K562 (cell line): ENCODE measurements around the gene GRHPR. TPM values are rescaled to one million over a fixed set of nuclear protein-coding genes. Genes with fewer than 3 reads are reported as not detected.

Experiments used
- CBX2 ChIP-seq: fragments of 200-600 bp; sonication (generic); IDR thresholded peaks from one replicate; pipeline ENCODE4 v1.6.1; 2012; ENCODE audit warnings: mild to moderate bottlenecking, low read length, inconsistent platforms; ENCODE audit not compliant: insufficient read depth, poor library complexity, severe bottlenecking
- CBX3 ChIP-seq, 2 experiments: IDR thresholded peaks; 1 replicate in 1 of 2; 2 replicates in 1 of 2; pipeline ENCODE4 v1.6.1; 2012; ENCODE audit warnings: inconsistent platforms in 2 of 2, low read length in 2 of 2, borderline replicate concordance in 1 of 2, control low read depth in 1 of 2
- ELK3 ChIP-seq: fragments of 450-650 bp; formaldehyde crosslinking; IDR thresholded peaks from 2 replicates; pipeline ENCODE4 v1.4.0; 2020; ENCODE audit warnings: mild to moderate bottlenecking
- GTF3C2 ChIP-seq: IDR thresholded peaks from 3 replicates; pipeline ENCODE4 v1.6.1; 2011; ENCODE audit warnings: borderline replicate concordance, mild to moderate bottlenecking, moderate library complexity; ENCODE audit not compliant: insufficient read length; ENCODE audit errors: extremely low read depth
- MCM2 ChIP-seq: fragments of 450-650 bp; IDR thresholded peaks from 2 replicates; pipeline ENCODE4 v1.6.1; 2017; ENCODE audit warnings: low read depth, mild to moderate bottlenecking
- POLR2A ChIP-seq: fragments of 450-650 bp; conservative IDR thresholded peaks from 2 replicates; pipeline ENCODE4 v1.6.1; 2016
- PYGO2 ChIP-seq: fragments of 450-650 bp; IDR thresholded peaks from 2 replicates; pipeline ENCODE4 v1.6.1; 2016; ENCODE audit warnings: mild to moderate bottlenecking, missing genetic modification characterization, moderate library complexity, missing compliant biosample characterization
- SMARCA4 ChIP-seq: fragments of 450-650 bp; IDR thresholded peaks from 2 replicates; pipeline ENCODE4 v1.6.1; 2016
- SNRNP70 ChIP-seq: fragments of 200-400 bp; formaldehyde crosslinking; optimal IDR thresholded peaks from 2 replicates; pipeline ENCODE3; 2017; ENCODE audit warnings: low read depth, low read length
- STAT5A ChIP-seq: IDR thresholded peaks from 2 replicates; pipeline ENCODE4 v1.6.1; 2012; ENCODE audit warnings: low read length, inconsistent platforms, borderline replicate concordance
- STAT5B ChIP-seq: fragments of 250-450 bp; sonication (Bioruptor Pico); IDR thresholded peaks from 2 replicates; pipeline ENCODE4 v1.8.0; 2021; ENCODE audit warnings: mild to moderate bottlenecking, inconsistent platforms
- ZNF124 ChIP-seq: sonication (generic); formaldehyde crosslinking; IDR thresholded peaks from 2 replicates; pipeline ENCODE4 v1.8.1; 2022; ENCODE audit warnings: missing genetic modification reagents
- ZNF134 ChIP-seq: fragments of 250-450 bp; sonication (Bioruptor Pico); conservative IDR thresholded peaks from 2 replicates; pipeline ENCODE4 v1.4.0; 2020
- ZNF311 ChIP-seq: fragments of 250-450 bp; sonication (Bioruptor Pico); IDR thresholded peaks from 2 replicates; pipeline ENCODE4 v1.4.0; 2020; ENCODE audit warnings: mild to moderate bottlenecking, moderate library complexity
- ZSCAN29 ChIP-seq: fragments of 450-650 bp; IDR thresholded peaks from 2 replicates; pipeline ENCODE4 v1.6.1; 2017
- polyA plus RNA-seq, 8 experiments: library from polyadenylated mRNA; depleted of rRNA in 4 of 8; stranded (reverse) in 5 of 8; unstranded in 3 of 8; fragments of >200 nt; fragmentation: Nextera tagmentation in 2 of 8; fragmentation: Illumina TruSeq in 1 of 8; extraction: Ambion mirVana in 2 of 8; extraction: Trizol in 1 of 8; gene quantifications; 2 replicates each; pipeline versions ENCODE4 v1.2.1 to v1.2.3, GENCODE V29; 2011 to 2014; ENCODE audit warnings: inconsistent platforms in 1 of 8, missing spikeins in 1 of 8
- total RNA-seq, 7 experiments: library from RNA; depleted of rRNA in 6 of 7; stranded (reverse); fragments of >200 nt in 6 of 7; fragmentation: Illumina TruSeq in 2 of 7; extraction: Trizol in 2 of 7; gene quantifications; 2 replicates each; pipeline versions ENCODE4 v1.2.1 to v1.2.3, GENCODE V29; 2011 to 2021; ENCODE audit warnings: low replicate concordance in 1 of 7
- TF ChIP-seq, protein P1 (sequence below): fragments of 250-450 bp; sonication (Bioruptor Pico); IDR thresholded peaks from 2 replicates; pipeline ENCODE4 v1.4.0; 2020
- TF ChIP-seq, protein P2 (sequence below): sonication (generic); formaldehyde crosslinking; IDR thresholded peaks from 2 replicates; pipeline ENCODE4 v1.8.1; 2023; ENCODE audit warnings: mild to moderate bottlenecking, missing genetic modification reagents

The GRHPR gene
- total and polyA plus RNA-seq, 9 of the 15 experiments (the other 6 are each of a cell fraction or from before 2014, with no cell fraction given): 38.9 to 144 (median 120) TPM

GRCh38 chr9:37429441-37430285 is 7.2 kb downstream of the GRHPR start (continued):
- TF ChIP-seq GTF3C2 (no peak), ELK3 (no peak), ZSCAN29 (no peak), CBX3 (IDR thresholded peaks at IDR 0.05; ENCODE audit: borderline replicate concordance in 1 of 2, low read length in 2 of 2) (peak in 1 of 2 experiments; percentile 15; a peak in 1 of 3 replicates), POLR2A (peak; percentile 33; the same call in 1 of the 2 replicates), STAT5A (no peak), CBX2 (no peak), ZNF311 (CRISPR knock-in tag) (no peak), MCM2 (no peak), ZNF124 (no peak), PYGO2 (tag) (no peak), SMARCA4 (no peak), STAT5B (no peak), SNRNP70 (peak; percentile 60), ZNF134 (CRISPR knock-in tag) (no peak)
- TF ChIP-seq, protein P1, sequence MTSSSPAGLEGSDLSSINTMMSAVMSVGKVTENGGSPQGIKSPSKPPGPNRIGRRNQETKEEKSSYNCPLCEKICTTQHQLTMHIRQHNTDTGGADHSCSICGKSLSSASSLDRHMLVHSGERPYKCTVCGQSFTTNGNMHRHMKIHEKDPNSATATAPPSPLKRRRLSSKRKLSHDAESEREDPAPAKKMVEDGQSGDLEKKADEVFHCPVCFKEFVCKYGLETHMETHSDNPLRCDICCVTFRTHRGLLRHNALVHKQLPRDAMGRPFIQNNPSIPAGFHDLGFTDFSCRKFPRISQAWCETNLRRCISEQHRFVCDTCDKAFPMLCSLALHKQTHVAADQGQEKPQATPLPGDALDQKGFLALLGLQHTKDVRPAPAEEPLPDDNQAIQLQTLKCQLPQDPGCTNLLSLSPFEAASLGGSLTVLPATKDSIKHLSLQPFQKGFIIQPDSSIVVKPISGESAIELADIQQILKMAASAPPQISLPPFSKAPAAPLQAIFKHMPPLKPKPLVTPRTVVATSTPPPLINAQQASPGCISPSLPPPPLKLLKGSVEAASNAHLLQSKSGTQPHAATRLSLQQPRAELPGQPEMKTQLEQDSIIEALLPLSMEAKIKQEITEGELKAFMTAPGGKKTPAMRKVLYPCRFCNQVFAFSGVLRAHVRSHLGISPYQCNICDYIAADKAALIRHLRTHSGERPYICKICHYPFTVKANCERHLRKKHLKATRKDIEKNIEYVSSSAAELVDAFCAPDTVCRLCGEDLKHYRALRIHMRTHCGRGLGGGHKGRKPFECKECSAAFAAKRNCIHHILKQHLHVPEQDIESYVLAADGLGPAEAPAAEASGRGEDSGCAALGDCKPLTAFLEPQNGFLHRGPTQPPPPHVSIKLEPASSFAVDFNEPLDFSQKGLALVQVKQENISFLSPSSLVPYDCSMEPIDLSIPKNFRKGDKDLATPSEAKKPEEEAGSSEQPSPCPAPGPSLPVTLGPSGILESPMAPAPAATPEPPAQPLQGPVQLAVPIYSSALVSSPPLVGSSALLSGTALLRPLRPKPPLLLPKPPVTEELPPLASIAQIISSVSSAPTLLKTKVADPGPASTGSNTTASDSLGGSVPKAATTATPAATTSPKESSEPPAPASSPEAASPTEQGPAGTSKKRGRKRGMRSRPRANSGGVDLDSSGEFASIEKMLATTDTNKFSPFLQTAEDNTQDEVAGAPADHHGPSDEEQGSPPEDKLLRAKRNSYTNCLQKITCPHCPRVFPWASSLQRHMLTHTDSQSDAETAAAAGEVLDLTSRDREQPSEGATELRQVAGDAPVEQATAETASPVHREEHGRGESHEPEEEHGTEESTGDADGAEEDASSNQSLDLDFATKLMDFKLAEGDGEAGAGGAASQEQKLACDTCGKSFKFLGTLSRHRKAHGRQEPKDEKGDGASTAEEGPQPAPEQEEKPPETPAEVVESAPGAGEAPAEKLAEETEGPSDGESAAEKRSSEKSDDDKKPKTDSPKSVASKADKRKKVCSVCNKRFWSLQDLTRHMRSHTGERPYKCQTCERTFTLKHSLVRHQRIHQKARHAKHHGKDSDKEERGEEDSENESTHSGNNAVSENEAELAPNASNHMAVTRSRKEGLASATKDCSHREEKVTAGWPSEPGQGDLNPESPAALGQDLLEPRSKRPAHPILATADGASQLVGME (CRISPR knock-in tag): no peak
- TF ChIP-seq, protein P2, sequence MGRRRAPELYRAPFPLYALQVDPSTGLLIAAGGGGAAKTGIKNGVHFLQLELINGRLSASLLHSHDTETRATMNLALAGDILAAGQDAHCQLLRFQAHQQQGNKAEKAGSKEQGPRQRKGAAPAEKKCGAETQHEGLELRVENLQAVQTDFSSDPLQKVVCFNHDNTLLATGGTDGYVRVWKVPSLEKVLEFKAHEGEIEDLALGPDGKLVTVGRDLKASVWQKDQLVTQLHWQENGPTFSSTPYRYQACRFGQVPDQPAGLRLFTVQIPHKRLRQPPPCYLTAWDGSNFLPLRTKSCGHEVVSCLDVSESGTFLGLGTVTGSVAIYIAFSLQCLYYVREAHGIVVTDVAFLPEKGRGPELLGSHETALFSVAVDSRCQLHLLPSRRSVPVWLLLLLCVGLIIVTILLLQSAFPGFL (CRISPR knock-in tag): no peak
